HepG2 (cell line): ENCODE measurements around the gene ACOT8. TPM values are rescaled to one million over a fixed set of nuclear protein-coding genes. Genes with fewer than 3 reads are reported as not detected.
A peak's percentile ranks its signal among the peaks of the same experiment; 100 is the strongest.

Source experiments
- ADNP ChIP-seq: sonication (generic); formaldehyde crosslinking; IDR thresholded peaks from 2 replicates; pipeline ENCODE4 v1.4.0; 2020; ENCODE audit warnings: missing genetic modification reagents
- ATF1 ChIP-seq: IDR thresholded peaks from 2 replicates; pipeline ENCODE4 v1.6.1; 2016; ENCODE audit warnings: mild to moderate bottlenecking, control low read depth
- ATM ChIP-seq: fragments of 450-650 bp; IDR thresholded peaks from 2 replicates; pipeline ENCODE4 v1.7.1; 2017; ENCODE audit warnings: mild to moderate bottlenecking, borderline replicate concordance
- CREBL2 ChIP-seq: sonication (generic); formaldehyde crosslinking; IDR thresholded peaks from 2 replicates; pipeline ENCODE4 v1.8.1; 2023; ENCODE audit warnings: missing genetic modification reagents, mild to moderate bottlenecking, borderline replicate concordance
- FOXA1 ChIP-seq, 2 experiments: fragments of 450-650 bp in 1 of 2; sonication (generic) in 1 of 2; formaldehyde crosslinking in 1 of 2; IDR thresholded peaks; 2 replicates each; pipeline versions ENCODE4 v1.4.0 to v1.6.1; 2016 to 2020; ENCODE audit warnings: missing genetic modification reagents in 1 of 2
- FOXO1 ChIP-seq: sonication (generic); formaldehyde crosslinking; IDR thresholded peaks from 2 replicates; pipeline ENCODE4 v1.4.0; 2020; ENCODE audit warnings: missing genetic modification reagents
- KLF11 ChIP-seq: IDR thresholded peaks from 2 replicates; pipeline ENCODE4 v1.6.1; 2016; ENCODE audit warnings: missing compliant biosample characterization
- NR2F2 ChIP-seq: IDR thresholded peaks from 2 replicates; pipeline ENCODE4 v1.6.1; 2012; ENCODE audit warnings: low read depth, inconsistent platforms, borderline replicate concordance
- RBM39 ChIP-seq: fragments of 200-400 bp; formaldehyde crosslinking; IDR thresholded peaks from one replicate; pipeline ENCODE4 v1.6.1; 2018; ENCODE audit warnings: antibody characterized with exemption, mild to moderate bottlenecking, low read depth, low read length; ENCODE audit not compliant: poor library complexity, severe bottlenecking
- ZBTB39 ChIP-seq: sonication (generic); formaldehyde crosslinking; IDR thresholded peaks from 2 replicates; pipeline ENCODE4 v1.5.0; 2020; ENCODE audit warnings: missing genetic modification reagents
- ZFP36L2 ChIP-seq: sonication (generic); formaldehyde crosslinking; IDR thresholded peaks from 2 replicates; pipeline ENCODE4 v1.4.0; 2020; ENCODE audit warnings: missing genetic modification reagents
- ZNF431 ChIP-seq: sonication (generic); formaldehyde crosslinking; IDR thresholded peaks from 2 replicates; pipeline ENCODE4 v1.9.0; 2022; ENCODE audit warnings: missing genetic modification reagents, low read depth, mild to moderate bottlenecking, borderline replicate concordance
- ZNF547 ChIP-seq: sonication (generic); formaldehyde crosslinking; IDR thresholded peaks from 2 replicates; pipeline ENCODE4 v1.5.1; 2020; ENCODE audit warnings: mild to moderate bottlenecking, missing genetic modification reagents
- ZNF557 ChIP-seq: sonication (generic); formaldehyde crosslinking; IDR thresholded peaks from 2 replicates; pipeline ENCODE4 v1.4.0; 2020; ENCODE audit warnings: missing genetic modification reagents
- ZNF564 ChIP-seq: sonication (generic); formaldehyde crosslinking; IDR thresholded peaks from 2 replicates; pipeline ENCODE4 v1.8.1; 2023; ENCODE audit warnings: mild to moderate bottlenecking, missing genetic modification reagents
- ZNF670 ChIP-seq: sonication (generic); formaldehyde crosslinking; IDR thresholded peaks from 2 replicates; pipeline ENCODE4 v1.8.0; 2022; ENCODE audit warnings: mild to moderate bottlenecking, missing genetic modification reagents, borderline replicate concordance
- ZNF703 ChIP-seq: sonication (generic); formaldehyde crosslinking; IDR thresholded peaks from 2 replicates; pipeline ENCODE4 v1.5.1; 2020; ENCODE audit warnings: missing genetic modification reagents, mild to moderate bottlenecking, moderate library complexity, borderline replicate concordance
- ZNF747 ChIP-seq: sonication (generic); formaldehyde crosslinking; IDR thresholded peaks from 2 replicates; pipeline ENCODE4 v1.8.1; 2023; ENCODE audit warnings: missing genetic modification reagents, mild to moderate bottlenecking, borderline replicate concordance
- ZNF770 ChIP-seq: sonication (generic); formaldehyde crosslinking; IDR thresholded peaks from 2 replicates; pipeline ENCODE4 v1.5.0; 2020; ENCODE audit warnings: mild to moderate bottlenecking, missing genetic modification reagents
- polyA plus RNA-seq, 8 experiments: library from polyadenylated mRNA; depleted of rRNA in 3 of 8; stranded (reverse) in 7 of 8; unstranded in 1 of 8; fragments of >200 nt; fragmentation: Illumina TruSeq in 4 of 8; extraction: Trizol in 4 of 8; gene quantifications; 2 replicates each; pipeline versions ENCODE4 v1.2.1 to v1.2.3, GENCODE V29; 2011 to 2016; ENCODE audit warnings: low read depth in 4 of 8, missing spikeins in 1 of 8, mixed read lengths in 1 of 8; ENCODE audit not compliant: insufficient read depth in 1 of 8
- total RNA-seq, 5 experiments: library from RNA; depleted of rRNA; stranded (reverse); fragments of >200 nt; fragmentation: Illumina TruSeq; extraction: Trizol; gene quantifications; 2 replicates each; pipeline ENCODE4 v1.2.3, GENCODE V29; 2016; ENCODE audit warnings: low read depth in 1 of 5

Gene ACOT8
- total and polyA plus RNA-seq, 2 of the 13 experiments (the other 11 are each of a cell fraction or from before 2014, with no cell fraction given) = 31.4 to 45.5 TPM

GRCh38 chr20:45890077-45890984 lies 33.1 kb upstream of the ACOT8 start (continued):
- peak; percentile 79; the same call in 1 of the 2 replicates for TF ChIP-seq ZNF547 (CRISPR knock-in tag)
- TF ChIP-seq ZNF747 (CRISPR knock-in tag) = no peak; the same call in 1 of the 2 replicates
- TF ChIP-seq ADNP (CRISPR knock-in tag) = no peak
- TF ChIP-seq ZNF670 = no peak
- peak; percentile 68 for TF ChIP-seq FOXO1 (CRISPR knock-in tag)
- no peak for TF ChIP-seq ATM
- no peak for TF ChIP-seq NR2F2
- 0 out of 2 replicates have a peak, but pooled peaks have one; percentile 7 for TF ChIP-seq ZNF770 (CRISPR knock-in tag)
- TF ChIP-seq CREBL2 (CRISPR knock-in tag) = 0 out of 2 replicates have a peak, but pooled peaks have one; percentile 84
- no peak for TF ChIP-seq FOXA1 (IDR thresholded peaks at IDR 0.05)
- TF ChIP-seq FOXA1 (CRISPR knock-in tag; IDR thresholded peaks at IDR 0.05) = peak; percentile 36; the same call in 1 of the 2 replicates
- no peak for TF ChIP-seq ATF1 (CRISPR knock-in tag)
- peak; percentile 57; the same call in 1 of the 2 replicates for TF ChIP-seq ZBTB39 (CRISPR knock-in tag)
- peak; percentile 15 for TF ChIP-seq RBM39
- 0 out of 2 replicates have a peak, but pooled peaks have one; percentile 69 for TF ChIP-seq ZNF557
- TF ChIP-seq ZFP36L2 (CRISPR knock-in tag) = no peak
- no peak; the same call in 1 of the 2 replicates for TF ChIP-seq ZNF703
- peak; percentile 91; the same call in 1 of the 2 replicates for TF ChIP-seq KLF11
- TF ChIP-seq ZNF431 = no peak
- TF ChIP-seq ZNF564 = peak; percentile 89
